Measurements from ENCODE around the gene KLF16. TPM values are rescaled to one million over a fixed set of nuclear protein-coding genes. Genes with fewer than 3 reads are reported as not detected.

The KLF16 gene
- total and polyA plus RNA-seq, 2 experiments from 2014 or later: 6.4 to 16.0 TPM

DNA sequence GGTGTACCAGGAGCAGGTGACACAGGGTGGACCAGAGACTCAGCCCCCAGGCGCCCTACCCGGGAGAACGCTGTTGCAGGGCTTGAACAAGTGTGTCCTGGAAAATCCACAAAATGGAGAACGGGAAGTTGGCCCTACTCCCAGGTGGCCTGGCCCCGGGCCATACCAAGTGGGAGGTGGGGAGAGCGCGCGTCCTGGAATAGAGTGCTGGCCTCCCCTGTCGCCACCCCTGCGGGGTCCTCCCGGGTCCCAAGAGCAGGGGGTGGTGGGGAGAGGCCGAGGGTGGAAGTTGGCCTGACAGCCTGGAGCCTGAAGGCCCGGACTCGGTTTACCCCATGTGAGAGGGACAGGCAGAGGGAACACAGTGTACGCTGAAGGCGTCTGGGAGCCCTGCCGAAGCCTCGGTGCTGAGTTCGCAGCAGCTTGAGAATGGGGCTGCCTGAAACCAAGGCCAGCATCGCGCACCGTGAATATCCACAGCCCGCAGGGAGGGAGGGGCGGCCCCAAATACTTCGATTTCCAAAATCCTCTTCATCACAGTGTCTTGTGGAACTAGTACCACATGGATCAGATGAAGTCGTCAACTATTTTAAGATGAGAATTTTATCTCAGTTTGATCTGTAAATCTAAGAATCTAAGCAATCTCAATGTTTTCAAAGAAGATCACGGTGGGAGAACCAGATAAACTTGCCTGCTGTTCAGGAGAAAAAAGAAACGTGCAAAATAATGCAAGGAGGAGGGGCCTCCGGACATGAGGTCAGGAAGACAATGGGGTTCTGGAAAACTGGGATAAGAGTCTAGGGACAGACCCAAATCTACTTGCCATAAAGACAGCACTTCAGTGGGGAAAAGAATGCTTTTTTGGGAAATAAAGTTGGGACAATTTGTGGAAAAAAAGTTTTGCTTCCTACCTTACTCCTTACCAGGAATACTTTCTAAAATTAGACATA lies 10.4 kb upstream of the KLF16 start:
- H4K20me1 ChIP-seq (ENCODE audit: insufficient read depth, poor library complexity, severe bottlenecking): peaks cover 22% of the 10 kb centered on the region
- H3K4me2 ChIP-seq: peak overlapping the region; percentile 97
- H3K79me2 ChIP-seq: peaks cover 62% of the 10 kb centered on the region
- H3K27me3 ChIP-seq: no peaks in the 10 kb centered on the region
- no peaks in the 10 kb centered on the region for H3K9me3 ChIP-seq (ENCODE audit: low read depth)
- H3K36me3 ChIP-seq (replicated peaks; ENCODE audit: insufficient read depth, low read depth): no peaks in the 10 kb centered on the region
- no peak for DNase-seq (ENCODE audit: low spot score)
- peaks cover 27% of the 10 kb centered on the region for H3K4me1 ChIP-seq (ENCODE audit: insufficient read depth)
- no peaks in the 10 kb centered on the region for H3K9me2 ChIP-seq (replicated peaks; ENCODE audit: insufficient read depth)
- no peak for TF ChIP-seq EZH2phosphoT487 (IDR thresholded peaks at IDR 0.05; ENCODE audit: low read depth, severe bottlenecking, unreplicated experiment)
- TF ChIP-seq, protein P1, sequence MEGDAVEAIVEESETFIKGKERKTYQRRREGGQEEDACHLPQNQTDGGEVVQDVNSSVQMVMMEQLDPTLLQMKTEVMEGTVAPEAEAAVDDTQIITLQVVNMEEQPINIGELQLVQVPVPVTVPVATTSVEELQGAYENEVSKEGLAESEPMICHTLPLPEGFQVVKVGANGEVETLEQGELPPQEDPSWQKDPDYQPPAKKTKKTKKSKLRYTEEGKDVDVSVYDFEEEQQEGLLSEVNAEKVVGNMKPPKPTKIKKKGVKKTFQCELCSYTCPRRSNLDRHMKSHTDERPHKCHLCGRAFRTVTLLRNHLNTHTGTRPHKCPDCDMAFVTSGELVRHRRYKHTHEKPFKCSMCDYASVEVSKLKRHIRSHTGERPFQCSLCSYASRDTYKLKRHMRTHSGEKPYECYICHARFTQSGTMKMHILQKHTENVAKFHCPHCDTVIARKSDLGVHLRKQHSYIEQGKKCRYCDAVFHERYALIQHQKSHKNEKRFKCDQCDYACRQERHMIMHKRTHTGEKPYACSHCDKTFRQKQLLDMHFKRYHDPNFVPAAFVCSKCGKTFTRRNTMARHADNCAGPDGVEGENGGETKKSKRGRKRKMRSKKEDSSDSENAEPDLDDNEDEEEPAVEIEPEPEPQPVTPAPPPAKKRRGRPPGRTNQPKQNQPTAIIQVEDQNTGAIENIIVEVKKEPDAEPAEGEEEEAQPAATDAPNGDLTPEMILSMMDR (IDR thresholded peaks at IDR 0.05; ENCODE audit: poor library complexity): no peak
- no peak for TF ChIP-seq EZH2 (IDR thresholded peaks at IDR 0.05; ENCODE audit: borderline replicate concordance)
- H3K27ac ChIP-seq: no peak overlapping the region
- H3K4me3 ChIP-seq: no peak overlapping the region
- H2AFZ ChIP-seq: no peak overlapping the region
- WGBS (ENCODE audit: low lambda C conversion rate, missing lambda C conversion rate): 83% methylated on average over 29 of the region's 29 CpGs

DNA sequence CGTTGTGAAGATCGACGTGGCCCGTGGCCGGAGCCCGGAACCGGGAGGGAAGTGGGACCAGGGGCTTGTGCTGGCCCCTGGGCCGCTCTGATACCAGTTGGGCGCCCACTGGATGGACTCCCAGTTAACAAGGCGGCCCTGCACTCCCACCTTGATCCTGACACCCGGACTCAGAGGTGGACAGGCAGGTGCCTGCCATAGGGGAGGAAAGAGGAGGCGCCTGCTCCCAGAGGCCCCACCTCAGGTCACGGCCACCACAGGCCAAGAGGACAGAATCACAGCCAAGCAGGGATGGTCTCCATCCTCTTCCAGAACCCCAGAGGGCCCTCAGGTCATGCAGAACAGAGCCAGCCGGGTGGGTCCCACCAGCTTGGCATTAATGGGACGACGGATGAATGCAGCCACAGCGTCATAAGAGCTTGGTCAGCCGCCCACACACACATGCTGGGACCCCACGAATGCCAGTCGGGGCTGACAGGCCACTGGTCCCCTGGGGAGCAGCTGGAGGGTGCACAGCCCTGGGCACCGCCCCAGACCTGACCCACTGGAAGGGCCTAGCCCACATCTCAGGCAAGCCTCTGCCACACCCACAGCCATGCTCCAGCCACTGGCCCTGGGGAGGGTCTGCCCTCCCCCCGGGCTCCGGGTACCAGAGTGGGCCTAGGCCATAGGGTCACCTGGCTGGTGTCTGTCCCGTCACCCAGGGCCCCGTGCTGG lies 9.6 kb upstream of the KLF16 start:
- H3K4me1 ChIP-seq (ENCODE audit: insufficient read depth): peaks cover 27% of the 10 kb centered on the region
- TF ChIP-seq, protein P1 (IDR thresholded peaks at IDR 0.05; ENCODE audit: poor library complexity): no peak
- TF ChIP-seq EZH2 (IDR thresholded peaks at IDR 0.05; ENCODE audit: borderline replicate concordance) (no peak), EZH2phosphoT487 (IDR thresholded peaks at IDR 0.05; ENCODE audit: low read depth, severe bottlenecking, unreplicated experiment) (no peak)
- no peaks in the 10 kb centered on the region for H3K9me2 ChIP-seq (replicated peaks; ENCODE audit: insufficient read depth)
- no peak for DNase-seq (ENCODE audit: low spot score)
- no peaks in the 10 kb centered on the region for H3K9me3 ChIP-seq (ENCODE audit: low read depth)
- peaks cover 62% of the 10 kb centered on the region for H3K79me2 ChIP-seq
- peak overlapping the region; percentile 97 for H3K4me2 ChIP-seq
- H3K27ac ChIP-seq: no peak overlapping the region
- no peak overlapping the region for H2AFZ ChIP-seq
- H3K27me3 ChIP-seq: no peaks in the 10 kb centered on the region
- H3K4me3 ChIP-seq: no peak overlapping the region
- 91% methylated on average over 25 of the region's 25 CpGs for WGBS (ENCODE audit: low lambda C conversion rate, missing lambda C conversion rate)
- peaks cover 22% of the 10 kb centered on the region for H4K20me1 ChIP-seq (ENCODE audit: insufficient read depth, poor library complexity, severe bottlenecking)
- H3K36me3 ChIP-seq (replicated peaks; ENCODE audit: insufficient read depth, low read depth): no peaks in the 10 kb centered on the region

- H3K27me3 ChIP-seq: no peaks in the 10 kb centered on the region
- no peaks in the 10 kb centered on the region for H3K9me3 ChIP-seq (ENCODE audit: low read depth)
- H3K4me3 ChIP-seq: no peak overlapping the region
- H2AFZ ChIP-seq: no peak overlapping the region
- no peaks in the 10 kb centered on the region for H3K36me3 ChIP-seq (replicated peaks; ENCODE audit: insufficient read depth, low read depth)
- peaks cover 62% of the 10 kb centered on the region for H3K79me2 ChIP-seq
- H3K9me2 ChIP-seq (replicated peaks; ENCODE audit: insufficient read depth): no peaks in the 10 kb centered on the region
- H4K20me1 ChIP-seq (ENCODE audit: insufficient read depth, poor library complexity, severe bottlenecking): peaks cover 22% of the 10 kb centered on the region
- no peak for DNase-seq (ENCODE audit: low spot score)
- no peak for TF ChIP-seq EZH2 (IDR thresholded peaks at IDR 0.05; ENCODE audit: borderline replicate concordance)
- TF ChIP-seq, protein P1 (IDR thresholded peaks at IDR 0.05; ENCODE audit: poor library complexity): no peak
- TF ChIP-seq EZH2phosphoT487 (IDR thresholded peaks at IDR 0.05; ENCODE audit: low read depth, severe bottlenecking, unreplicated experiment): no peak
- no peak overlapping the region for H3K27ac ChIP-seq
- H3K4me1 ChIP-seq (ENCODE audit: insufficient read depth): peaks cover 25% of the 10 kb centered on the region
- H3K4me2 ChIP-seq: no peak overlapping the region
- WGBS (ENCODE audit: low lambda C conversion rate, missing lambda C conversion rate): 96% methylated on average over 5 of the region's 13 CpGs
These were observed 8.3 kb upstream of the KLF16 start for GRCh38 chr19:1871630-1872029.

Measured in hepatocyte (in vitro differentiated cells).